ENCODE results near the gene ATP5F1E.

Gene ATP5F1E

GRCh38 chr20:59004763-59005522, 27.2 kb downstream of the ATP5F1E start:
- no peak for DNase-seq

GRCh38 chr20:59004493-59004762, 27.7 kb downstream of the ATP5F1E start:
- DNase-seq: no peak

- DNase-seq: no peak
These were observed 28.2 kb downstream of the ATP5F1E start for GRCh38 chr20:59003836-59004492.

- DNase-seq: no peak
These were observed 29.2 kb downstream of the ATP5F1E start for GRCh38 chr20:59002874-59003399.

GRCh38 chr20:59002388-59002787, 29.7 kb downstream of the ATP5F1E start:
- no peak for DNase-seq

GRCh38 chr20:59001449-59002171, 30.5 kb downstream of the ATP5F1E start:
- no peak for DNase-seq

GRCh38 chr20:59001068-59001448, 31.1 kb downstream of the ATP5F1E start:
- no peak for DNase-seq

GRCh38 chr20:59000326-59000725, 31.8 kb downstream of the ATP5F1E start:
- DNase-seq: no peak

- no peak for DNase-seq
These were observed 33.5 kb downstream of the ATP5F1E start for GRCh38 chr20:58998656-58999055.

- no peak for DNase-seq
These were observed 34.9 kb downstream of the ATP5F1E start for GRCh38 chr20:58997141-58997770.

GRCh38 chr20:58996226-58996611, 35.9 kb downstream of the ATP5F1E start:
- DNase-seq: no peak

GRCh38 chr20:58995461-58996225, 36.5 kb downstream of the ATP5F1E start:
- DNase-seq: no peak

GRCh38 chr20:58994390-58995159, 37.6 kb downstream of the ATP5F1E start:
- no peak for DNase-seq

GRCh38 chr20:58993332-58994248, 38.5 kb downstream of the ATP5F1E start:
- no peak for DNase-seq

- DNase-seq: no peak
These were observed 39.2 kb downstream of the ATP5F1E start for GRCh38 chr20:58992911-58993310.

GRCh38 chr20:58991715-58992114, 40.4 kb downstream of the ATP5F1E start:
- no peak for DNase-seq

GRCh38 chr20:58990651-58991445, 41.3 kb downstream of the ATP5F1E start:
- no peak for DNase-seq

- no peak for DNase-seq
These were observed 42.9 kb downstream of the ATP5F1E start for GRCh38 chr20:58989196-58989595.

- DNase-seq: no peak
These were observed 43.6 kb downstream of the ATP5F1E start for GRCh38 chr20:58988565-58988882.

Data from NCI-H1092 (cell line).